Ovary (tissue), 9 donors: ENCODE results near the gene HMGN2. TPM values are rescaled to one million over a fixed set of nuclear protein-coding genes. Genes with fewer than 3 reads are reported as not detected.

Experiments
- DNase-seq, 5 donors: peaks; one replicate each; pipeline ENCODE4 v3.0.0-alpha.2; 2019 to 2020
- H3K27ac ChIP-seq, 2 donors: fragments of 200-600 bp; one replicate each; pipeline versions ENCODE4 v1.5.1 to v1.8.0; 2019 to 2022
- H3K27me3 ChIP-seq: fragments of 200-600 bp; one replicate; pipeline ENCODE4 v1.8.0; 2022
- H3K36me3 ChIP-seq: fragments of 200-600 bp; sonication (generic); one replicate; pipeline ENCODE4 v1.5.1; 2019
- H3K4me1 ChIP-seq: one replicate; pipeline ENCODE4 v1.8.1; 2013; ENCODE audit warnings: mild to moderate bottlenecking, moderate library complexity; ENCODE audit not compliant: insufficient read depth
- H3K4me3 ChIP-seq: fragments of 200-600 bp; sonication (generic); one replicate; pipeline ENCODE4 v1.5.1; 2017
- H3K9me3 ChIP-seq, 2 donors: fragments of 200-600 bp in 1 of 2; sonication (generic) in 1 of 2; one replicate each; pipeline versions ENCODE4 v1.5.1 to v1.8.1; 2013 to 2019; ENCODE audit warnings: mild to moderate bottlenecking in 1 of 2, moderate library complexity in 1 of 2
- CTCF ChIP-seq, 3 donors: fragments of 450-650 bp in 2 of 3; fragments of 200-600 bp in 1 of 3; IDR thresholded peaks; one replicate each; pipeline versions ENCODE4 v1.5.1 to v1.8.0; 2016 to 2022; ENCODE audit warnings: antibody characterized with exemption in 3 of 3, mild to moderate bottlenecking in 1 of 3
- EP300 ChIP-seq: sonication (generic); formaldehyde crosslinking; IDR thresholded peaks from one replicate; pipeline ENCODE4 v1.6.1; 2017; ENCODE audit warnings: antibody characterized with exemption
- POLR2A ChIP-seq: fragments of 450-650 bp; IDR thresholded peaks from one replicate; pipeline ENCODE4 v1.6.1; 2017; ENCODE audit warnings: antibody characterized with exemption, mild to moderate bottlenecking, moderate library complexity
- WGBS, 3 donors: extraction: QIAGEN DNeasy Blood & Tissue Kit in 1 of 3; methylation state at CpG; one replicate each; pipeline versions ENCODE4 v1.1.5 to v1.1.7; 2013 to 2017; 5-methylcytosine and 5-hydroxymethylcytosine counted together
- intact Hi-C, 4 donors: fragments of 100-400 bp; cut with DNase I; formaldehyde crosslinking; loops; one replicate each; pipeline versions ENCODE4 v1.11.0 to v1.15.1; 2022 to 2023
- polyA plus RNA-seq, 2 donors: library from polyadenylated mRNA; stranded (reverse); fragments of 200-250 nt in 1 of 2; fragments of 350-450 nt in 1 of 2; fragmentation: Illumina TruSeq in 1 of 2; extraction: RNeasy Lipid Tissue Mini Kit (QIAGEN cat#74804) in 1 of 2; gene quantifications; one replicate each; pipeline ENCODE4 v1.2.3, GENCODE V29; 2013 to 2014
- total RNA-seq, 7 donors: library from RNA; depleted of rRNA in 2 of 7; stranded (reverse); fragments of >200 nt in 2 of 7; fragmentation: NEBNext Ultra II Directional in 3 of 7; extraction: Animal tissue kit (Norgen Biotek cat#: 25700) in 3 of 7; gene quantifications; one replicate each; pipeline versions ENCODE4 v1.1.0 to v1.2.4, GENCODE V29; 2016 to 2023
- donor health status: DM: no; HTN: no; CAD: no; lungs with moderate emphysema.
- donor health status: DM: no; HTN: no; CAD: no.
- donor health status: Bipolar disorder and iron deficiency.
- donor health status: DM: yes; HTN: yes; CAD: no.
- donor health status: DM: no; HTN: no; CAD: no.
- donor health status: DM: yes; HTN: yes; CAD: no.

Gene HMGN2
- total and polyA plus RNA-seq, 9 donors: 199 to 609 (median 467) TPM

GRCh38 chr1:26449868-26450267 is 22.4 kb upstream of the HMGN2 start:
- Histone ChIP-seq H3K27me3 (no peaks in the 10 kb centered on the region), H3K4me3 (no peak overlapping the region), H3K36me3 (no peaks in the 10 kb centered on the region), H3K27ac (no peak overlapping the region), H3K9me3 (no peaks in the 10 kb centered on the region), H3K4me1 (no peaks in the 10 kb centered on the region)
- WGBS, 3 donors: 88 to 95% (median 94%) methylated on average over 3 of the region's 3 CpGs
- intact Hi-C loops: no loop called here
- no peak for TF ChIP-seq EP300
- no peak for TF ChIP-seq CTCF (IDR thresholded peaks at IDR 0.05)
- TF ChIP-seq POLR2A: no peak
- no peak for DNase-seq

GRCh38 chr1:26450908-26451307 is 21.3 kb upstream of the HMGN2 start:
- no peak for DNase-seq
- Histone ChIP-seq H3K4me1 (no peaks in the 10 kb centered on the region), H3K27me3 (no peaks in the 10 kb centered on the region), H3K9me3 (no peaks in the 10 kb centered on the region), H3K27ac (no peak overlapping the region), H3K4me3 (no peak overlapping the region), H3K36me3 (no peaks in the 10 kb centered on the region)
- 89 to 93% (median 91%) methylated on average over 3 of the region's 3 CpGs for WGBS, 3 donors
- intact Hi-C loops: no loop called here
- no peak for TF ChIP-seq CTCF (IDR thresholded peaks at IDR 0.05)
- TF ChIP-seq POLR2A: no peak
- TF ChIP-seq EP300: no peak

GRCh38 chr1:26452459-26453183 is 19.6 kb upstream of the HMGN2 start:
- intact Hi-C loops: no loop called here
- DNase-seq: no peak
- H3K4me1 ChIP-seq: no peaks in the 10 kb centered on the region
- H3K9me3 ChIP-seq: no peaks in the 10 kb centered on the region
- H3K27ac ChIP-seq: no peak overlapping the region
- TF ChIP-seq EP300: no peak
- no peak for TF ChIP-seq POLR2A
- no peak for TF ChIP-seq CTCF (IDR thresholded peaks at IDR 0.05)
- no peaks in the 10 kb centered on the region for H3K27me3 ChIP-seq
- H3K36me3 ChIP-seq: no peaks in the 10 kb centered on the region
- H3K4me3 ChIP-seq: no peak overlapping the region
- 89 to 93% (median 91%) methylated on average over 5 of the region's 5 CpGs for WGBS, 3 donors

- WGBS, 3 donors: 89 to 91% (median 90%) methylated on average over 1 of the region's 1 CpG
- Histone ChIP-seq H3K4me1 (no peaks in the 10 kb centered on the region), H3K4me3 (no peak overlapping the region), H3K36me3 (no peaks in the 10 kb centered on the region), H3K27ac (no peak overlapping the region), H3K27me3 (no peaks in the 10 kb centered on the region), H3K9me3 (no peaks in the 10 kb centered on the region)
- intact Hi-C loops: no loop called here
- TF ChIP-seq EP300 (no peak), POLR2A (no peak), CTCF (IDR thresholded peaks at IDR 0.05) (no peak)
- no peak for DNase-seq
Observed at GRCh38 chr1:26459148-26459547, 13.1 kb upstream of the HMGN2 start.
